Esophagus muscularis mucosa (tissue), 4 donors: ENCODE measurements around the gene SLC39A11. TPM values are rescaled to one million over a fixed set of nuclear protein-coding genes. Genes with fewer than 3 reads are reported as not detected.

Source experiments
- DNase-seq: peaks from one replicate; pipeline ENCODE4 v3.0.0-alpha.2; 2017; ENCODE audit errors: extremely low spot score
- H3K27ac ChIP-seq, 4 donors: fragments of 200-600 bp; sonication (generic); replicated peaks in 1 of 4; 1 replicate in 3 of 4; 2 replicates in 1 of 4; pipeline ENCODE4 v1.5.1; 2016 to 2019; ENCODE audit warnings: mild to moderate bottlenecking in 1 of 4
- H3K27me3 ChIP-seq, 4 donors: fragments of 200-600 bp; sonication (generic); one replicate each; pipeline versions ENCODE4 v1.5.1 to v1.6.0; 2016 to 2019
- H3K36me3 ChIP-seq, 4 donors: fragments of 200-600 bp; sonication (generic); one replicate each; pipeline ENCODE4 v1.5.1; 2016 to 2019
- H3K4me1 ChIP-seq, 4 donors: fragments of 200-600 bp; sonication (generic); one replicate each; pipeline ENCODE4 v1.5.1; 2016 to 2019
- H3K4me3 ChIP-seq, 4 donors: fragments of 200-600 bp; sonication (generic); 1 replicate in 2 of 4; 2 replicates in 2 of 4; pipeline ENCODE4 v1.5.1; 2016 to 2019; ENCODE audit warnings: mild to moderate bottlenecking in 4 of 4, moderate library complexity in 1 of 4
- H3K9me3 ChIP-seq, 4 donors: fragments of 200-600 bp; sonication (generic); 1 replicate in 3 of 4; 2 replicates in 1 of 4; pipeline ENCODE4 v1.5.1; 2016 to 2019
- EP300 ChIP-seq: sonication (generic); formaldehyde crosslinking; IDR thresholded peaks from one replicate; pipeline ENCODE4 v1.6.1; 2017; ENCODE audit warnings: antibody characterized with exemption
- POLR2A ChIP-seq: fragments of 450-650 bp; IDR thresholded peaks from one replicate; pipeline ENCODE4 v1.6.1; 2017; ENCODE audit warnings: antibody characterized with exemption, moderate library complexity, mild to moderate bottlenecking, low read depth
- POLR2AphosphoS5 ChIP-seq, 2 donors: sonication (generic); formaldehyde crosslinking; IDR thresholded peaks; one replicate each; pipeline ENCODE4 v1.6.1; 2017; ENCODE audit warnings: antibody characterized with exemption in 2 of 2
- WGBS: methylation state at CpG from one replicate; pipeline ENCODE4 v1.1.5; 2018; 5-methylcytosine and 5-hydroxymethylcytosine counted together
- intact Hi-C: fragments of 100-400 bp; cut with DNase I; formaldehyde crosslinking; loops from one replicate; pipeline ENCODE4 v1.15.1; 2023
- total RNA-seq, 4 donors: library from RNA; depleted of rRNA; stranded (reverse); fragments of >200 nt; gene quantifications; one replicate each; pipeline versions ENCODE4 v1.1.0 to v1.2.1, GENCODE V29; 2016
- TF ChIP-seq, protein P1 (sequence below), 3 experiments: fragments of 200-600 bp in 2 of 3; fragments of 450-650 bp in 1 of 3; sonication (generic) in 2 of 3; IDR thresholded peaks; one replicate each; pipeline ENCODE4 v1.5.1; 2017 to 2019; ENCODE audit warnings: antibody characterized with exemption in 3 of 3, mild to moderate bottlenecking in 2 of 3, moderate library complexity in 1 of 3

The SLC39A11 gene
- total RNA-seq, 4 donors from 2014 or later = 7.5 to 20.2 (median 18.4) TPM

DNA sequence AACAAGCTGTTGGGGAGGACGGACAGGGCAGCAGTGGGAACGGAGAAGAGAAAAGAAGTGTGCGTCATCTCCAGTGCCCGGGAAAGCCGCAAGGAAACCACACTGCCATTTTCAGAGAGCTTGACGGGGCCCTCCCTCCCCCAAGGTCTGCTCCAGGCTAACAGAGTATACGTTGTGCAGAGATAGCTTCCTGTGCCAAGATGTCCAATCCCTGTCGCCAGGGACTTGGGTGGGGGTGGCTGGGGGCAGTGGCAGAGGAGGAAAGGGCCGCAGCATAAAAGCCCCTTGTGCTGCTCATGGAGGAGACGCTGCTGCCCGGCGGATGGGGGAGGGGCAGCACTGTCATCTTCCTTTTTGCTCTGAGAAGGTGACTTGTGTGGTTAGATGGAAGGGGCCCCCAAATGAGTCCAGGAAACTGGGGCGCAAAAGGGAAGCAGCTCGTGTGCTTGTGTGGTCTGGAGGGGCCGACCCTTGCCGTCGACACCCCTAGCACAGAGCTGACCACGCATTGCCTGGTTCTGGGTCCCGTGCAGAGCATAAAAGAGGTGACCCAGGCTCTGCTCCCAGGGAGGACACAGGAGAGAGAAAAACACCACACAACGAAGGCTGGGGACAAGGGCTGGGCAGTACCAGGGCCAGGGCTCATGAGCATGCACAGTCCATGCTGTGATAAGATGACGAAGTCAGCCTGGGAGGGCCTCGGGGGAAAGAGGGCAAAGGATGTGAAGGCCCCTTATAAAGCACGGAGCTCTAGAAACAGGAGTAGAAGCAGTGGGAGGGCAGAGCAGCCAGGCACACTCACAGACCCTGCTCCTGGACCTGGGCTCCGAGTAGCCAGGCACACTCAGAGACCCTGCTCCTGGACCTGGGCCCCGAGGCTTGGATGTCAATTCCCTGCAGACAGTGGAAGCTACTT lies 372.7 kb downstream of the SLC39A11 start:
- DNase-seq = no peak
- TF ChIP-seq POLR2A = no peak
- no peak for TF ChIP-seq POLR2AphosphoS5 (IDR thresholded peaks at IDR 0.05)
- TF ChIP-seq, protein P1, sequence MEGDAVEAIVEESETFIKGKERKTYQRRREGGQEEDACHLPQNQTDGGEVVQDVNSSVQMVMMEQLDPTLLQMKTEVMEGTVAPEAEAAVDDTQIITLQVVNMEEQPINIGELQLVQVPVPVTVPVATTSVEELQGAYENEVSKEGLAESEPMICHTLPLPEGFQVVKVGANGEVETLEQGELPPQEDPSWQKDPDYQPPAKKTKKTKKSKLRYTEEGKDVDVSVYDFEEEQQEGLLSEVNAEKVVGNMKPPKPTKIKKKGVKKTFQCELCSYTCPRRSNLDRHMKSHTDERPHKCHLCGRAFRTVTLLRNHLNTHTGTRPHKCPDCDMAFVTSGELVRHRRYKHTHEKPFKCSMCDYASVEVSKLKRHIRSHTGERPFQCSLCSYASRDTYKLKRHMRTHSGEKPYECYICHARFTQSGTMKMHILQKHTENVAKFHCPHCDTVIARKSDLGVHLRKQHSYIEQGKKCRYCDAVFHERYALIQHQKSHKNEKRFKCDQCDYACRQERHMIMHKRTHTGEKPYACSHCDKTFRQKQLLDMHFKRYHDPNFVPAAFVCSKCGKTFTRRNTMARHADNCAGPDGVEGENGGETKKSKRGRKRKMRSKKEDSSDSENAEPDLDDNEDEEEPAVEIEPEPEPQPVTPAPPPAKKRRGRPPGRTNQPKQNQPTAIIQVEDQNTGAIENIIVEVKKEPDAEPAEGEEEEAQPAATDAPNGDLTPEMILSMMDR (IDR thresholded peaks at IDR 0.05) = no peak
- no peak for TF ChIP-seq EP300
- Histone ChIP-seq H3K27me3 (no peaks in the 10 kb centered on the region), H3K27ac (no peak overlapping the region), H3K4me3 (no peak overlapping the region), H3K9me3 (no peaks in the 10 kb centered on the region), H3K4me1 (no peaks in the 10 kb centered on the region), H3K36me3 (no peaks in the 10 kb centered on the region)
- intact Hi-C loops = no loop called here
- WGBS = 74% methylated on average over 23 of the region's 25 CpGs

DNA sequence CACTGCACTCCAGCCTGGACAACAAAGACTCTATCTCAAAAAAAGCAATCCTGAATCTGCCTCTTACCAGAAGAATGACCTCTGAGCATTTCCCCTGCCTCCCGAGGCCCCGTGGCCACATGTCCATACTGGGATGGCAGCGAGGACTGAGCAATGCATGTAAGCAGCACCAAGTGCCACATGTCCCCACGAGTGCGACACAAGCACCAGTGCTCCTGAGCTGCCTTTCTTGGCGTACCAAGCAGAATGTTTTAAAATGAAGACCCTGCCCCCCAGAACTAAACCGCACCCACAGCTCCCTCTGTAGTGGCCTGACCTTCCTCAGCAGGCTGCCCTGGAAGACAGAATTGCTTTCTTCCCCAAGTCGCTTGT lies 373.3 kb downstream of the SLC39A11 start:
- no peak for TF ChIP-seq POLR2A
- no peak for TF ChIP-seq EP300
- TF ChIP-seq, protein P1 (IDR thresholded peaks at IDR 0.05) = no peak
- TF ChIP-seq POLR2AphosphoS5 (IDR thresholded peaks at IDR 0.05) = no peak
- intact Hi-C loops = no loop called here
- Histone ChIP-seq H3K36me3 (no peaks in the 10 kb centered on the region), H3K4me3 (no peak overlapping the region), H3K9me3 (no peaks in the 10 kb centered on the region), H3K27ac (no peak overlapping the region), H3K4me1 (no peaks in the 10 kb centered on the region), H3K27me3 (no peaks in the 10 kb centered on the region)
- 66% methylated on average over 8 of the region's 8 CpGs for WGBS
- DNase-seq = no peak

DNA sequence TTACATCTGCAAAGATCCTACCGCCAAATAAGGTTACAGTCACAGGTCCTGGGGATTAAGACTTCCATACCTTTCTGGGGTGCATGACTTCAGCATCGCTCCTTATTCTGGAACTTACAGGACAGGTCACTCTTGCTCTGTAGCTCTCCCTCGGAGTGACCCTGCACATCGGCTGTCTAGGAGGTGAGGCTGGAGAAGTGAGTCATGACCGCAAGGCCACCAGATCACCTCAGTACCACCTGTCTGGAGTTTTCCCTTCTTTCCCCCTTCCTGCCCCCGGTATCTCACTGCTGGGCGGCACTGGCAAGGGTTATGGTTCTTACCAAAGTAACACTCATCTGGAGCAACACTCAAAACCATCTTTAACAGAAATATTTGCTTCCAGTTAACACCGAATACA lies 374.8 kb downstream of the SLC39A11 start:
- no peak for DNase-seq

DNA sequence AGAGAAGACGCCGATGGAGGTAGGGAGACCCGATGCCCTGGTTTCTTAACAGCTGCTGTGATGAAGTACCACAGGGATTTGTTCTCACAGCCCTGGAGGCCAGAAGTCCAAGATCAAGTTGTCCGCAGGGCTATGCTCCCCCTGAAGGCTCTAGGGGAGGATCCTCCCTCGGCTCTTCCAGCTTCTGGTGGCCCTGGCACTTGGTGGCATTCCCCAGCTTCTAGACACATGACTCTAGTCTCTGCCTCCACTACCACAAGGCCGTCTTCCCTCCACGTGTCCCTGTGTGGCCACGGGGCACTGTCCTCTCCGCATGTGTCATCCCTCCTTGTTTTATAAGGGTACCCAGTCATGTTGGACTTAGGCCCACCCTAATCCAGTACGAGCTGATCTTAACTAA lies 375.2 kb downstream of the SLC39A11 start:
- TF ChIP-seq, protein P1 (IDR thresholded peaks at IDR 0.05) = no peak
- TF ChIP-seq POLR2A (no peak), POLR2AphosphoS5 (IDR thresholded peaks at IDR 0.05) (no peak), EP300 (no peak)
- no peaks in the 10 kb centered on the region for H3K27me3 ChIP-seq
- peaks cover 0 to under 1% (median 0%) of the 10 kb centered on the region in 4 donors for H3K36me3 ChIP-seq
- DNase-seq = no peak
- H3K9me3 ChIP-seq = no peaks in the 10 kb centered on the region
- H3K4me3 ChIP-seq = no peak overlapping the region
- 89% methylated on average over 9 of the region's 10 CpGs for WGBS
- H3K27ac ChIP-seq = no peak overlapping the region
- intact Hi-C loops = no loop called here
- no peaks in the 10 kb centered on the region for H3K4me1 ChIP-seq

More for the DNA sequence above, 374.8 kb downstream of the SLC39A11 start:
- no peak overlapping the region for H3K4me3 ChIP-seq
- H3K4me1 ChIP-seq = no peaks in the 10 kb centered on the region
- intact Hi-C loops = no loop called here
- no peaks in the 10 kb centered on the region for H3K27me3 ChIP-seq
- no peaks in the 10 kb centered on the region for H3K9me3 ChIP-seq
- H3K27ac ChIP-seq = no peak overlapping the region
- no peak for TF ChIP-seq POLR2AphosphoS5 (IDR thresholded peaks at IDR 0.05)
- no peak for TF ChIP-seq EP300
- TF ChIP-seq, protein P1 (IDR thresholded peaks at IDR 0.05) = no peak
- no peak for TF ChIP-seq POLR2A
- H3K36me3 ChIP-seq = no peaks in the 10 kb centered on the region
- WGBS = 98% methylated on average over 8 of the region's 8 CpGs
